GM19025 (cell line): ENCODE results near the gene ASTL.
"Not testable (repeated sequence)": the region's sequence is repeated elsewhere in the genome, so short reads cannot be mapped to it uniquely, and the experiment has no call there.

ENCODE experiments used
- ATAC-seq: cut with Tn5 transposase; IDR thresholded peaks from one replicate; pipeline ENCODE4 v1.9.1; 2021; ENCODE audit warnings: mild to moderate bottlenecking, low read depth, moderate library complexity; ENCODE audit not compliant: unreplicated experiment

Gene ASTL

GRCh38 chr2:96088340-96089335, 49.7 kb downstream of the ASTL start:
- no peak for ATAC-seq

- ATAC-seq: no peak
These were observed 51.2 kb downstream of the ASTL start for GRCh38 chr2:96087130-96087529.

- no peak for ATAC-seq
These were observed 52.6 kb downstream of the ASTL start for GRCh38 chr2:96085541-96086355.

- not testable (repeated sequence) for ATAC-seq
These were observed 53.3 kb downstream of the ASTL start for GRCh38 chr2:96084858-96085518.

- ATAC-seq: no peak
These were observed 54.1 kb downstream of the ASTL start for GRCh38 chr2:96083989-96084857.

GRCh38 chr2:96083064-96083939, 55.0 kb downstream of the ASTL start:
- no peak for ATAC-seq

- ATAC-seq: no peak
These were observed 55.9 kb downstream of the ASTL start for GRCh38 chr2:96082211-96083063.

GRCh38 chr2:96081042-96081441, 57.3 kb downstream of the ASTL start:
- ATAC-seq: no peak

GRCh38 chr2:96075199-96075771, 63.0 kb downstream of the ASTL start:
- ATAC-seq: no peak

- ATAC-seq: no peak
These were observed 64.1 kb downstream of the ASTL start for GRCh38 chr2:96074156-96074555.

- ATAC-seq: no peak
These were observed 65.0 kb downstream of the ASTL start for GRCh38 chr2:96073170-96073775.
